ENCODE measurements around the gene RTP2. TPM values are rescaled to one million over a fixed set of nuclear protein-coding genes. Genes with fewer than 3 reads are reported as not detected.

RTP2 gene
- polyA plus RNA-seq, 1 donor: not detected

- no peak overlapping the region for H3K4me3 ChIP-seq (ENCODE audit: low read length)
- H3K4me1 ChIP-seq (ENCODE audit: control insufficient read depth, insufficient read depth, low read length): no peaks in the 10 kb centered on the region
- H3K36me3 ChIP-seq (ENCODE audit: control insufficient read depth, insufficient read depth, low read length): no peaks in the 10 kb centered on the region
- no CpG with 5 or more reads among the region's 4 CpGs for WGBS (ENCODE audit: insufficient coverage, low lambda C conversion rate)
- no peak for DNase-seq
- H3K27me3 ChIP-seq (ENCODE audit: control insufficient read depth, insufficient read depth, low read length): no peaks in the 10 kb centered on the region
- no peak overlapping the region for H3K27ac ChIP-seq (ENCODE audit: low read length)
- no peaks in the 10 kb centered on the region for H3K9me3 ChIP-seq (ENCODE audit: control insufficient read depth, low read depth, low read length)
Measured at GRCh38 chr3:187709155-187709554, 6.8 kb upstream of the RTP2 start.

DNA sequence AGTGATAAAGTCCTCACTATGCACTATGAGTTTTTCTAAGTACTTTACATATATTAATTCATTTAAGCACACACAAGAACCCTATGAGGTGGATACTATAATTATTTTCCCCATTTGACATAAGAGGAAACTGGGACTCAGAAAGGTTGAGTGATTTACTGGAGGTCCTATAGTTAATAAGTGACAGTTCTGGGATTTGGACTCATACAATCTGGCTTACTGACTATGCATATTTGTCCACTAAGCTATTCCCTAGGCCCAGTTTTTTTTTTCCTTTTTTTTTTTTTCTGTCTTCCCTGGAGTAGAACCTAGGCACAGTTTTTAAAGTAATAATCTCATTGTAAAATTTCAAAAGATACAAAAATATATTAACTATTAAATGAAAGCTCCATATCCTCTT is 6.3 kb upstream of the RTP2 start:
- peak in 1 of 2 donors; percentile 17 for DNase-seq
- Histone ChIP-seq H3K4me1 (ENCODE audit: control insufficient read depth, insufficient read depth, low read length) (no peaks in the 10 kb centered on the region), H3K4me3 (ENCODE audit: low read length) (no peak overlapping the region), H3K36me3 (ENCODE audit: control insufficient read depth, insufficient read depth, low read length) (no peaks in the 10 kb centered on the region), H3K9me3 (ENCODE audit: control insufficient read depth, low read depth, low read length) (no peaks in the 10 kb centered on the region), H3K27ac (ENCODE audit: low read length) (no peak overlapping the region), H3K27me3 (ENCODE audit: control insufficient read depth, insufficient read depth, low read length) (no peaks in the 10 kb centered on the region)

GRCh38 chr3:187706971-187707370 is 4.6 kb upstream of the RTP2 start:
- no peaks in the 10 kb centered on the region for H3K27me3 ChIP-seq (ENCODE audit: control insufficient read depth, insufficient read depth, low read length)
- peak in 1 of 2 donors; percentile 17 for DNase-seq
- no peak overlapping the region for H3K4me3 ChIP-seq (ENCODE audit: low read length)
- H3K36me3 ChIP-seq (ENCODE audit: control insufficient read depth, insufficient read depth, low read length): no peaks in the 10 kb centered on the region
- no peaks in the 10 kb centered on the region for H3K9me3 ChIP-seq (ENCODE audit: control insufficient read depth, low read depth, low read length)
- no peaks in the 10 kb centered on the region for H3K4me1 ChIP-seq (ENCODE audit: control insufficient read depth, insufficient read depth, low read length)
- H3K27ac ChIP-seq (ENCODE audit: low read length): no peak overlapping the region
- 100% methylated on average over 1 of the region's 2 CpGs for WGBS (ENCODE audit: insufficient coverage, low lambda C conversion rate)

DNA sequence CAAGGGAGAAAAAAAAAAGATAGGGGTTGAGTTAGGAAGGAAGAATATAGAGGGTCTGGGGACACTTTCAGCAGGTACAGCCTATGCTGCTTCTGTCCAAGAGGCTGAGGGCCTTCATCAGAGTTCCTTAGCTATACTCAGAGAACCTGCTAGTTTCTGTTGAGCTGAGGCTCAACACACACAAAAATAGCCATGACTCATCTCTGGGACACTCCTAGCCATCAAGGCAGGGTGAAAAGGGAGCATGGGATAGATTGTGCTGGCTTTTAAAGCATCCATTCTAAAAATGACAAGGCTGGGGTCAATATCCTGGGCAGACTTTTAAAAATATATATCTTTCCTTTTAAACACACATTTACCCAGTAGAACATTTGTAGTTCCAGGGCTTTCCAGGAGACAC is 2.8 kb upstream of the RTP2 start:
- no peak for DNase-seq
- Histone ChIP-seq H3K27ac (ENCODE audit: low read length) (no peak overlapping the region), H3K36me3 (ENCODE audit: control insufficient read depth, insufficient read depth, low read length) (no peaks in the 10 kb centered on the region), H3K4me1 (ENCODE audit: control insufficient read depth, insufficient read depth, low read length) (no peaks in the 10 kb centered on the region), H3K9me3 (ENCODE audit: control insufficient read depth, low read depth, low read length) (no peaks in the 10 kb centered on the region), H3K4me3 (ENCODE audit: low read length) (no peak overlapping the region), H3K27me3 (ENCODE audit: control insufficient read depth, insufficient read depth, low read length) (no peaks in the 10 kb centered on the region)

DNA sequence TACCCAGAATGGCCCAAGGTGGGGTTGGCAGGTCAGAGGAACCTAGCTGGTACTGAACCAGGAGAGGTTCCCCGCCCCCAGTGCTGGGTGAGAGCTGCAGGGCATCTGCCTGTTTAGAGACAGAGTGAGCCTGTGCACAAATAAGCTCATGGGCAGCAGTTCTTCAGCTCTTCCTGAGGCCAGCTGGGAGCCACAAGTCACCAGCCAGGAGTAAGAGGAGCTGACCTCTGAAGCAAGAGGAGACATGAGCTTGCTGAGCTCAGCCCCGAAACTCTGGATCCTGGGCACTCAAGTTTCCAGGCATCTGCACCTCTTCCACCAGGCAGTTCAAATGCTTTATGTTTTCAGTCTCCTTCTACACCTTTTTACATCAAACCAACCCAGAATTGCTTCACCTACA is 2.1 kb downstream of the RTP2 start:
- WGBS (ENCODE audit: insufficient coverage, low lambda C conversion rate): no CpG with 5 or more reads among the region's 2 CpGs
- no peaks in the 10 kb centered on the region for H3K4me1 ChIP-seq (ENCODE audit: control insufficient read depth, insufficient read depth, low read length)
- no peaks in the 10 kb centered on the region for H3K9me3 ChIP-seq (ENCODE audit: control insufficient read depth, low read depth, low read length)
- H3K4me3 ChIP-seq (ENCODE audit: low read length): no peak overlapping the region
- DNase-seq: no peak
- no peak overlapping the region for H3K27ac ChIP-seq (ENCODE audit: low read length)
- no peaks in the 10 kb centered on the region for H3K36me3 ChIP-seq (ENCODE audit: control insufficient read depth, insufficient read depth, low read length)
- peaks cover 5% of the 10 kb centered on the region for H3K27me3 ChIP-seq (ENCODE audit: control insufficient read depth, insufficient read depth, low read length)

GRCh38 chr3:187698499-187699399 is 3.6 kb downstream of the RTP2 start:
- Histone ChIP-seq H3K4me1 (ENCODE audit: control insufficient read depth, insufficient read depth, low read length) (no peaks in the 10 kb centered on the region), H3K9me3 (ENCODE audit: control insufficient read depth, low read depth, low read length) (no peaks in the 10 kb centered on the region), H3K27me3 (ENCODE audit: control insufficient read depth, insufficient read depth, low read length) (peaks cover 5% of the 10 kb centered on the region), H3K27ac (ENCODE audit: low read length) (no peak overlapping the region), H3K4me3 (ENCODE audit: low read length) (no peak overlapping the region), H3K36me3 (ENCODE audit: control insufficient read depth, insufficient read depth, low read length) (no peaks in the 10 kb centered on the region)
- DNase-seq: no peak
- WGBS (ENCODE audit: insufficient coverage, low lambda C conversion rate): no CpG with 5 or more reads among the region's 42 CpGs

DNA sequence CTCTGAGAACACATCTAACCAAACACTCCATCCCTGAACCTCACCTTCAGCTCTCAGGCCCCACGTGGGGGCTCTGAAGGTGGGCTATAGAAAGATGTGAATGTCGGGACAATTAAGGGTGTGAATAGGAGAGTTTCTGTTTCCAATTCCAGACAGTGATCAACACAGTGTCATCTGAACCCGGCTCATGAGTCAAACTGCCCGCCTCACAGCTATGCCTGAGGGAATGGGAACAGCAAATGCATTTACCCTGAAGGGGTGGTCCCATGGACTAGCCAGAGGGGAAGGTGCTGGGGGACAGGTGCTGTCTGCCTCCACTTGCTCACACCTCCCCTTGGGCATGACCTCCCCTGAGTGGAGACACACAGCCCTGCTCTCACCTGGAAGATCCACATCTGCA is 6.3 kb downstream of the RTP2 start:
- no CpG with 5 or more reads among the region's 4 CpGs for WGBS (ENCODE audit: insufficient coverage, low lambda C conversion rate)
- Histone ChIP-seq H3K36me3 (ENCODE audit: control insufficient read depth, insufficient read depth, low read length) (no peaks in the 10 kb centered on the region), H3K27me3 (ENCODE audit: control insufficient read depth, insufficient read depth, low read length) (peaks cover 7% of the 10 kb centered on the region), H3K9me3 (ENCODE audit: control insufficient read depth, low read depth, low read length) (no peaks in the 10 kb centered on the region), H3K4me3 (ENCODE audit: low read length) (no peak overlapping the region), H3K4me1 (ENCODE audit: control insufficient read depth, insufficient read depth, low read length) (no peaks in the 10 kb centered on the region), H3K27ac (ENCODE audit: low read length) (no peak overlapping the region)
- no peak for DNase-seq

DNA sequence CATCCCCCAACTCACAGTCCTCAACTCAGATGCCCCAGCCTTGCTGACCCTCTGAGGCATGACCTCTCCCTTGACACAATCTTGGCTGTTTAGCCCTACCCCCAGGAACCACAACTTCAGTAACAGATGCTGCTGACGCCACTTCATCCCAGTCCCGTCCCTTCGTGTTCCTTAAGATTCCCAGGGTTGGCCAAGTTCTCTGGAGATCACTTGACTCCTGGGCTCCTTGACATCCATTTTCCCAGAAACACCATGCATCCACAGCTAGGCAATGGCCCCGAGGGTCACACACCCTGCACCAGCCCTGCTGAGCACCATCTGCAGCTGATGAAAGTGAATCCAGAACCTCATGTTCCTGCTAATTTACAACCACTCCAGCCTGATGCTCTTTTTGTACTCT is 6.9 kb downstream of the RTP2 start:
- Histone ChIP-seq H3K36me3 (ENCODE audit: control insufficient read depth, insufficient read depth, low read length) (no peaks in the 10 kb centered on the region), H3K27me3 (ENCODE audit: control insufficient read depth, insufficient read depth, low read length) (peaks cover 7% of the 10 kb centered on the region), H3K9me3 (ENCODE audit: control insufficient read depth, low read depth, low read length) (no peaks in the 10 kb centered on the region), H3K27ac (ENCODE audit: low read length) (no peak overlapping the region), H3K4me1 (ENCODE audit: control insufficient read depth, insufficient read depth, low read length) (no peaks in the 10 kb centered on the region), H3K4me3 (ENCODE audit: low read length) (no peak overlapping the region)
- DNase-seq: no peak
- no CpG with 5 or more reads among the region's 4 CpGs for WGBS (ENCODE audit: insufficient coverage, low lambda C conversion rate)

GRCh38 chr3:187694801-187695200 is 7.6 kb downstream of the RTP2 start:
- H3K36me3 ChIP-seq (ENCODE audit: control insufficient read depth, insufficient read depth, low read length): no peaks in the 10 kb centered on the region
- DNase-seq: no peak
- no peaks in the 10 kb centered on the region for H3K4me1 ChIP-seq (ENCODE audit: control insufficient read depth, insufficient read depth, low read length)
- no peak overlapping the region for H3K4me3 ChIP-seq (ENCODE audit: low read length)
- H3K27me3 ChIP-seq (ENCODE audit: control insufficient read depth, insufficient read depth, low read length): peaks cover 7% of the 10 kb centered on the region
- no peaks in the 10 kb centered on the region for H3K9me3 ChIP-seq (ENCODE audit: control insufficient read depth, low read depth, low read length)
- no peak overlapping the region for H3K27ac ChIP-seq (ENCODE audit: low read length)
- no CpG with 5 or more reads among the region's 3 CpGs for whole genome bisulfite sequencing (ENCODE audit: insufficient coverage, low lambda C conversion rate)

DNA sequence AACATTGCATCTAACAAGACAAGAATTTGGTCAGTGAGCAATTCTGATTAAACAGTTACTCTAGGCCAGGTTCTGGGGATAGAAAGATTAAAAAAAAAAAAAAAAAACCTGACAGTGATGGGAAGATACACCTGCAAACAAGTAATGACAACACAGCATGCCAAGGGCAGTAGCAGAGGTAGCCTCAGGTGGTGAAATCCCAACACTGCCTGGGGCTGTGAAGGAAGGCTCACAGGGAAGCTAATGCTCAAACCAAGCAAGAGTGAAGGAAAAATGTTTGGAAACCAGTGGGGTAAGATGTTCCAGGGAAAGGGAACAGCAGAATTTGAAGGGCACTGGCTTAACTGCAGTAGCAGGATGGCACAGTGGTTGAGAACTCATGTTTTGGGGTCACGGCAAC is 8.9 kb downstream of the RTP2 start:
- no peak overlapping the region for H3K4me3 ChIP-seq (ENCODE audit: low read length)
- no peak overlapping the region for H3K27ac ChIP-seq (ENCODE audit: low read length)
- no peaks in the 10 kb centered on the region for H3K9me3 ChIP-seq (ENCODE audit: control insufficient read depth, low read depth, low read length)
- no peaks in the 10 kb centered on the region for H3K4me1 ChIP-seq (ENCODE audit: control insufficient read depth, insufficient read depth, low read length)
- WGBS (ENCODE audit: insufficient coverage, low lambda C conversion rate): no CpG with 5 or more reads among the region's 1 CpG
- DNase-seq: no peak
- peaks cover 7% of the 10 kb centered on the region for H3K27me3 ChIP-seq (ENCODE audit: control insufficient read depth, insufficient read depth, low read length)
- no peaks in the 10 kb centered on the region for H3K36me3 ChIP-seq (ENCODE audit: control insufficient read depth, insufficient read depth, low read length)

DNA sequence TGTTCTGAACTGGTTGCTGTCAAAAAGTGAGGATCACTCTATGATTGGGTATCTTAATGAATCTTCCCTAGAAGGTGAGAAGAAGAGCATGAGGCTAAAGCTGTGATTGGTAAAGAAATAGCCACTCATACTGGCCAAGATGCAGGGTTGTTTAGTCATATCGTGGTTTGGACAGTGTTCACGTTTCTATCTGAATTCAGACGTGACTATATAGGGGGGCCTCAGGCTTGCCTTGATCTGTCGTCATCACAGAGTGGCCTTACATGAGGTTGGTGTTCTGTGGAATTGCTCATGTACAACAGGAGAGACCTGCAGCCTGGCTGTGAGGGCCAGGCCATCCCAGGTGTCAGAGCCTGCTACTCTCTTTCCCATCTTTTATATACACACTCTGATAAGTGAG is 12.4 kb downstream of the RTP2 start:
- Histone ChIP-seq H3K27me3 (ENCODE audit: control insufficient read depth, insufficient read depth, low read length) (peaks cover 2% of the 10 kb centered on the region), H3K4me3 (ENCODE audit: low read length) (no peak overlapping the region), H3K4me1 (ENCODE audit: control insufficient read depth, insufficient read depth, low read length) (no peaks in the 10 kb centered on the region), H3K27ac (ENCODE audit: low read length) (no peak overlapping the region), H3K9me3 (ENCODE audit: control insufficient read depth, low read depth, low read length) (no peaks in the 10 kb centered on the region), H3K36me3 (ENCODE audit: control insufficient read depth, insufficient read depth, low read length) (no peaks in the 10 kb centered on the region)
- no peak for DNase-seq
- WGBS (ENCODE audit: insufficient coverage, low lambda C conversion rate): no CpG with 5 or more reads among the region's 4 CpGs
